ENCODE data around the gene IL1R2. TPM values are rescaled to one million over a fixed set of nuclear protein-coding genes. Genes with fewer than 3 reads are reported as not detected.

The IL1R2 gene
- polyA plus RNA-seq, 2 of the 4 experiments (the other 2 are of a cell fraction), result 0.83 to 1.7 TPM

DNA sequence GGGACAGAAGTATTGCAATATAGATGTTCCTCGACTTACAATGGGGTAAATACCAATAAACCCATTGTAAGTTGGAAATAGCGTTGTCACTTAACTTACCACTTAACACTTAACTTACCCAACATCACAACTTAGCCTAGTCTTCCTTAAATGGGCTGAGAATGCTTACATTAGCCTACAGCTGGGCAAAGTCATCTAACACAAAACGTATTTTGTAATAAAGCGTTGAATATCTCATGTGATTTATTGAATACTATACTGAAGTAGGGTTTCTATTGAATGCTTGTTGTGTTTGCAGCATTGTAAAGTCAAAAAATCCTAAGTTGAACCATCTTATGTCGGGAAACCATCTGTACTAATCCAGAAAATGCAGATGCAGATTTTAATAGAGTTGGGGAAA is 23.6 kb downstream of the IL1R2 start (continued):
- TF ChIP-seq, protein P1, sequence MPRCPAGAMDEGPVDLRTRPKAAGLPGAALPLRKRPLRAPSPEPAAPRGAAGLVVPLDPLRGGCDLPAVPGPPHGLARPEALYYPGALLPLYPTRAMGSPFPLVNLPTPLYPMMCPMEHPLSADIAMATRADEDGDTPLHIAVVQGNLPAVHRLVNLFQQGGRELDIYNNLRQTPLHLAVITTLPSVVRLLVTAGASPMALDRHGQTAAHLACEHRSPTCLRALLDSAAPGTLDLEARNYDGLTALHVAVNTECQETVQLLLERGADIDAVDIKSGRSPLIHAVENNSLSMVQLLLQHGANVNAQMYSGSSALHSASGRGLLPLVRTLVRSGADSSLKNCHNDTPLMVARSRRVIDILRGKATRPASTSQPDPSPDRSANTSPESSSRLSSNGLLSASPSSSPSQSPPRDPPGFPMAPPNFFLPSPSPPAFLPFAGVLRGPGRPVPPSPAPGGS (IDR thresholded peaks at IDR 0.05), result no peak
- TF ChIP-seq HOXB13 (CRISPR knock-in tag; IDR thresholded peaks at IDR 0.05; ENCODE audit: low read depth), result no peak

DNA sequence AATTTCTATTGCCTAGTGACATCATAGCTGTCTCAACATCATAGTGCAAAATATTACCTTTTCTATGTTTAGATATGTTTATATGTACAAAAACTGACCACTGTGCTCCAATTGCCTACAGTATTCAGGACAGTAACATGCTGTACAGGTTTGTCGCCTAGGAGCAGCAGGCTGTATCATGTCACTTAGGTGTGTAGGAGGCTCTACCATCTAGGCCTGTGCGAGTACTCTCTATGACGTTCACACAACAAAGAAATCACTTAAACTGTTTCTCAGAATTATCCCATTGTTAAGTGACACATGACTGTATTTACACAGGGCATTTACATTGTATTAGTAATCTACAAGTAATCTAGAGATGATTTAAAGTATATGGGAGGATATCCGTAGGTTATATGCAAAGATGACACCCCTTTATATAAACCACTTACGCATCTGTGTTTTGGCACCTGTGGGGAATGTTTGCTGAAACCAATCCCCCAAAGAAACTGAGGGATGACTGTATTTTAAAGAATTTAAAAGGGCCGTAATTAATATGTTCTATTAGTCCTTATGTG is 24.7 kb downstream of the IL1R2 start:
- 51% methylated on average over 6 of the region's 6 CpGs for WGBS (ENCODE audit: missing lambda C conversion rate)
- ATAC-seq, result no peak
- DNase-seq (ENCODE audit: low read depth in 1 of 2, low spot score in 1 of 2), result no peak
- Histone ChIP-seq H3K4me1 (peaks cover 16% of the 10 kb centered on the region), H3K4me3 (no peak overlapping the region), H3K27ac (no peak overlapping the region), H3K4me2 (no peak overlapping the region), H3K9me3 (0 out of 3 replicates have a peak, but pooled peaks cover 2% of the 10 kb centered on the region)
- POLR2A ChIA-PET, result no interaction called here
- CTCF ChIA-PET, result interaction anchor here (1.2 to 14.6 kb wide), 2 partner anchors 132 to 224 kb away, joined by 3 to 137 read pairs; no protein-coding TSS in a partner anchor
- TF ChIP-seq MYC (IDR thresholded peaks at IDR 0.05; ENCODE audit: borderline replicate concordance, low read length) (no peak), JUN (IDR thresholded peaks at IDR 0.05) (no peak), ZNF302 (CRISPR knock-in tag; IDR thresholded peaks at IDR 0.05) (no peak), FOSL2 (IDR thresholded peaks at IDR 0.05) (no peak), FOSL2 (CRISPR knock-in tag; IDR thresholded peaks at IDR 0.05) (0 out of 2 replicates have a peak, but pooled peaks have one; percentile 4)
- TF ChIP-seq, protein P2, sequence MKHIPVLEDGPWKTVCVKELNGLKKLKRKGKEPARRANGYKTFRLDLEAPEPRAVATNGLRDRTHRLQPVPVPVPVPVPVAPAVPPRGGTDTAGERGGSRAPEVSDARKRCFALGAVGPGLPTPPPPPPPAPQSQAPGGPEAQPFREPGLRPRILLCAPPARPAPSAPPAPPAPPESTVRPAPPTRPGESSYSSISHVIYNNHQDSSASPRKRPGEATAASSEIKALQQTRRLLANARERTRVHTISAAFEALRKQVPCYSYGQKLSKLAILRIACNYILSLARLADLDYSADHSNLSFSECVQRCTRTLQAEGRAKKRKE (CRISPR knock-in tag; IDR thresholded peaks at IDR 0.05; ENCODE audit: low read depth), result no peak
- TF ChIP-seq, protein P3, sequence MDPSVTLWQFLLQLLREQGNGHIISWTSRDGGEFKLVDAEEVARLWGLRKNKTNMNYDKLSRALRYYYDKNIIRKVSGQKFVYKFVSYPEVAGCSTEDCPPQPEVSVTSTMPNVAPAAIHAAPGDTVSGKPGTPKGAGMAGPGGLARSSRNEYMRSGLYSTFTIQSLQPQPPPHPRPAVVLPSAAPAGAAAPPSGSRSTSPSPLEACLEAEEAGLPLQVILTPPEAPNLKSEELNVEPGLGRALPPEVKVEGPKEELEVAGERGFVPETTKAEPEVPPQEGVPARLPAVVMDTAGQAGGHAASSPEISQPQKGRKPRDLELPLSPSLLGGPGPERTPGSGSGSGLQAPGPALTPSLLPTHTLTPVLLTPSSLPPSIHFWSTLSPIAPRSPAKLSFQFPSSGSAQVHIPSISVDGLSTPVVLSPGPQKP (IDR thresholded peaks at IDR 0.05; ENCODE audit: low read depth, low read length), result no peak
- FAIRE-seq, result no peak

DNA sequence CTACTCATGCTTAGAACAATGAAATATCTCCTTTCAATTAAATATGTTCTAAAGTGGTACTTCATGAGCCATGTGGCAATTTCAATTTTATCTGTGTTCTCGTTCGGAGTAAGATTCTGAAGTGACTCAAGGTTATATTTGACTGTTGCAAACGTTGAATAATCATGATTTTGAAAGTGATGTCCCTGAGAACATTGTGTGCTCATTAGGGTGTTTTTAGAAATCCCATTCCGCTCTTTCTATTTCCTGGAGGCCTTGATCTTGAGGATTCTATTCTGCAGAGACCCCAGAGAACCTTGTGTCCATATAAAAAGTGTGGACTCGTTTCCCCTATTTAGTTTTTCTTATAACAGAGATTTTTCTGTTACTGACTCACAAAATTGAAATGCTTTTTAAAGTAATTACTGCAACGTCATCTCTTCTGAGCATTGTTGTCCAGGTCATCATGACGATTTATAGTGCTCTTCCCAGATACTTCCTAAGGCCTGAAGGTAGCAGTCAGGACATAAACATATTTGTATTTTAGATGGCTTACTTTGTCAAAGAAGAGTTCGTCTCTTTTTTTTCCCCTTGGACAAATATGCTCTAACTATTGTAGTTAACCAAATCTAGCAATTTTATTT is 27.2 kb downstream of the IL1R2 start:
- H3K9me3 ChIP-seq, result no peaks in the 10 kb centered on the region
- no peak overlapping the region for H3K4me2 ChIP-seq
- CTCF ChIA-PET, result interaction anchor here (1.0 to 3.1 kb wide), 8 partner anchors 12 to 337 kb away, joined by 3 to 51 read pairs (median 14); partner anchors contain the start of gene IL18R1
- TF ChIP-seq MAFK (IDR thresholded peaks at IDR 0.05; ENCODE audit: partially characterized antibody) (peak; percentile 25), CHD4 (IDR thresholded peaks at IDR 0.05; ENCODE audit: borderline replicate concordance) (no peak)
- no peak for ATAC-seq
- no peak for DNase-seq (ENCODE audit: low read depth in 1 of 2, low spot score in 1 of 2)
- no peak overlapping the region for H3K4me3 ChIP-seq
- no peak overlapping the region for H3K27ac ChIP-seq
- 64% methylated on average over 8 of the region's 8 CpGs for WGBS (ENCODE audit: missing lambda C conversion rate)
- no peak for FAIRE-seq
- POLR2A ChIA-PET, result no interaction called here
- peaks cover 23% of the 10 kb centered on the region for H3K4me1 ChIP-seq

DNA sequence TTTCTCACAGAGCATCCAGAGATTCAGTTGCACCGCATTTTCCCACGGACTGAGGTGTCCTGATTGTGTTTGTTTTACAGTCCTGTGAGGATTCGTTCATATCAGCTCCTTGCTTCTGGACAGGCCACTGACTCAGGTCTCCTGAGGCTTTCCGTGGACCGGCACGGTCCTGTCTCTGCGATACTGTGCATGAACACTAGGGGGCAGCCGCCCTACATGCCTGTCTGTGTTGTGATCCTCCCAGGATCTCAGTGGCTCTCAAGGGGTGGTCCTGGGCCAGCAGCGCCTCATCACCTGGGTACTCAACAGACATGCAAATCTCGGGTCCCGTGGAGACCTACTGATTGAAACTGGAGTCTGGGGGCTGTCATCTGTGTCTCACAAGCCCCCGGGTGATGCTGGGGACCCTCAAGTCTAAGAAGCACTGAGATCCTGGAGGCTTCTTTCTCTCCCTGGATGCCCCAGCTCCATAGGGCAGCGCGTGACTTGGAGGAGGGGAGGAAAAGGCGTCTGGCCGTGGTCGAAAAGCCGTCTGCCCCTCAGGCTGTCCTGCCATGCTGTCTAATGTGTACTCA is 28.9 kb downstream of the IL1R2 start:
- DNase-seq (ENCODE audit: low read depth in 1 of 2, low spot score in 1 of 2), result peak; percentile 53 to 87
- Histone ChIP-seq H3K4me2 (peak overlapping the region; percentile 62), H3K27ac (peak overlapping the region; percentile 85 to 87), H3K4me3 (no peak overlapping the region), H3K4me1 (peaks cover 39% of the 10 kb centered on the region), H3K9me3 (no peaks in the 10 kb centered on the region)
- TF ChIP-seq SMC3 (IDR thresholded peaks at IDR 0.05) (peak; percentile 99), CHD4 (IDR thresholded peaks at IDR 0.05; ENCODE audit: borderline replicate concordance) (no peak), RAD21 (conservative IDR thresholded peaks at IDR 0.05 in 1 of 2, IDR thresholded peaks at IDR 0.05 in 1 of 2) (peak; percentile 99)
- TF ChIP-seq, protein P3 (IDR thresholded peaks at IDR 0.05; ENCODE audit: low read depth, low read length), result no peak
- TF ChIP-seq, protein P4, sequence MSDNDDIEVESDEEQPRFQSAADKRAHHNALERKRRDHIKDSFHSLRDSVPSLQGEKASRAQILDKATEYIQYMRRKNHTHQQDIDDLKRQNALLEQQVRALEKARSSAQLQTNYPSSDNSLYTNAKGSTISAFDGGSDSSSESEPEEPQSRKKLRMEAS (IDR thresholded peaks at IDR 0.05), result peak; percentile 42; the same call in 1 of the 2 replicates
- TF ChIP-seq, protein P5, sequence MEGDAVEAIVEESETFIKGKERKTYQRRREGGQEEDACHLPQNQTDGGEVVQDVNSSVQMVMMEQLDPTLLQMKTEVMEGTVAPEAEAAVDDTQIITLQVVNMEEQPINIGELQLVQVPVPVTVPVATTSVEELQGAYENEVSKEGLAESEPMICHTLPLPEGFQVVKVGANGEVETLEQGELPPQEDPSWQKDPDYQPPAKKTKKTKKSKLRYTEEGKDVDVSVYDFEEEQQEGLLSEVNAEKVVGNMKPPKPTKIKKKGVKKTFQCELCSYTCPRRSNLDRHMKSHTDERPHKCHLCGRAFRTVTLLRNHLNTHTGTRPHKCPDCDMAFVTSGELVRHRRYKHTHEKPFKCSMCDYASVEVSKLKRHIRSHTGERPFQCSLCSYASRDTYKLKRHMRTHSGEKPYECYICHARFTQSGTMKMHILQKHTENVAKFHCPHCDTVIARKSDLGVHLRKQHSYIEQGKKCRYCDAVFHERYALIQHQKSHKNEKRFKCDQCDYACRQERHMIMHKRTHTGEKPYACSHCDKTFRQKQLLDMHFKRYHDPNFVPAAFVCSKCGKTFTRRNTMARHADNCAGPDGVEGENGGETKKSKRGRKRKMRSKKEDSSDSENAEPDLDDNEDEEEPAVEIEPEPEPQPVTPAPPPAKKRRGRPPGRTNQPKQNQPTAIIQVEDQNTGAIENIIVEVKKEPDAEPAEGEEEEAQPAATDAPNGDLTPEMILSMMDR (IDR thresholded peaks at IDR 0.05), result peak; percentile 95
- WGBS (ENCODE audit: missing lambda C conversion rate), result 23% methylated on average over 17 of the region's 18 CpGs
- ChIA-PET POLR2A (interaction anchor here (1.0 kb wide), 1 partner anchor 220 kb away, joined by 3 read pairs; no protein-coding TSS in a partner anchor), CTCF (interaction anchor here (0.5 to 3.1 kb wide), 98 partner anchors 9 to 1091 kb away, joined by 3 to 51 read pairs (median 5); partner anchors contain the start of genes IL18R1 and IL1R1)
- FAIRE-seq, result no peak
- peak; percentile 98 for ATAC-seq
